ENCODE data around the gene FFAR1.

The FFAR1 gene

GRCh38 chr19:35315883-35316282, 31.8 kb upstream of the FFAR1 start:
- DNase-seq: no peak

GRCh38 chr19:35316560-35316959, 31.1 kb upstream of the FFAR1 start:
- no peak for DNase-seq

GRCh38 chr19:35317464-35318043, 30.1 kb upstream of the FFAR1 start:
- DNase-seq: no peak

- DNase-seq: no peak
These were observed 28.8 kb upstream of the FFAR1 start for GRCh38 chr19:35318679-35319448.

GRCh38 chr19:35320065-35320713, 27.5 kb upstream of the FFAR1 start:
- DNase-seq: no peak

GRCh38 chr19:35321291-35321690, 26.4 kb upstream of the FFAR1 start:
- no peak for DNase-seq

GRCh38 chr19:35322014-35322413, 25.7 kb upstream of the FFAR1 start:
- DNase-seq: no peak

GRCh38 chr19:35327642-35328041, 20.1 kb upstream of the FFAR1 start:
- no peak for DNase-seq

GRCh38 chr19:35328851-35329285, 18.8 kb upstream of the FFAR1 start, which contains the start of gene CD22:
CD22 (plus strand) TSS chr19:35329187; CDS start chr19:35332041, 2,854 bp downstream.
- no peak for DNase-seq

GRCh38 chr19:35329323-35329722, 18.4 kb upstream of the FFAR1 start:
- no peak for DNase-seq

GRCh38 chr19:35330475-35330874, 17.2 kb upstream of the FFAR1 start:
- DNase-seq: no peak

- no peak for DNase-seq
These were observed 16.0 kb upstream of the FFAR1 start for GRCh38 chr19:35331551-35332214.

- no peak for DNase-seq
These were observed 14.9 kb upstream of the FFAR1 start for GRCh38 chr19:35332817-35333216.

GRCh38 chr19:35334144-35334753, 13.5 kb upstream of the FFAR1 start:
- DNase-seq: no peak

- DNase-seq: no peak
These were observed 11.3 kb upstream of the FFAR1 start for GRCh38 chr19:35336166-35336955.

GRCh38 chr19:35337097-35337983, 10.4 kb upstream of the FFAR1 start:
- no peak for DNase-seq

GRCh38 chr19:35337984-35338296, 9.8 kb upstream of the FFAR1 start:
- no peak for DNase-seq

- no peak for DNase-seq
These were observed 7.3 kb upstream of the FFAR1 start for GRCh38 chr19:35340431-35340830.

- DNase-seq: no peak
These were observed 6.7 kb upstream of the FFAR1 start for GRCh38 chr19:35341006-35341405.

- no peak for DNase-seq
These were observed 6.0 kb upstream of the FFAR1 start for GRCh38 chr19:35341565-35342225.

GRCh38 chr19:35342430-35342829, 5.3 kb upstream of the FFAR1 start:
- no peak for DNase-seq

Data from NCI-H1417 treated with DMSO at 0.1 percent for 48 hours (cell line).